Osteoblast (primary cell): ENCODE measurements around the gene PLAAT5. TPM values are rescaled to one million over a fixed set of nuclear protein-coding genes. Genes with fewer than 3 reads are reported as not detected.

ENCODE experiments used
- DNase-seq: peaks from one replicate; pipeline ENCODE4 v3.0.0; 2011; ENCODE audit warnings: low spot score, mixed read lengths; ENCODE audit not compliant: insufficient read length; ENCODE audit errors: missing footprints
- H2AFZ ChIP-seq: 2 replicates; pipeline ENCODE4 v1.6.0; 2011; ENCODE audit warnings: mild to moderate bottlenecking, low read length
- H3K27ac ChIP-seq: 2 replicates; pipeline ENCODE4 v1.5.1; 2011; ENCODE audit warnings: mild to moderate bottlenecking, low read depth, low read length, moderate library complexity
- H3K27me3 ChIP-seq: 2 replicates; pipeline ENCODE4 v1.6.0; 2012; ENCODE audit warnings: mild to moderate bottlenecking, control low read depth, inconsistent platforms, low read length, moderate library complexity; ENCODE audit not compliant: insufficient read depth
- H3K36me3 ChIP-seq: 2 replicates; pipeline ENCODE4 v1.5.1; 2011; ENCODE audit warnings: mild to moderate bottlenecking, low read length, control low read depth, moderate library complexity; ENCODE audit not compliant: insufficient read depth
- H3K4me1 ChIP-seq: 2 replicates; pipeline ENCODE4 v1.5.1; 2011; ENCODE audit warnings: mild to moderate bottlenecking, low read length, control low read depth, moderate library complexity; ENCODE audit not compliant: insufficient read depth
- H3K4me2 ChIP-seq: 2 replicates; pipeline ENCODE4 v1.6.0; 2011; ENCODE audit warnings: mild to moderate bottlenecking, low read length; ENCODE audit not compliant: insufficient read depth
- H3K4me3 ChIP-seq: fragments of 200-600 bp; sonication (generic); 3 replicates; pipeline ENCODE4 v1.5.1; 2012; ENCODE audit warnings: mild to moderate bottlenecking, low read length, inconsistent platforms; ENCODE audit not compliant: insufficient read depth
- H3K79me2 ChIP-seq: 2 replicates; pipeline ENCODE4 v1.6.0; 2012; ENCODE audit warnings: mild to moderate bottlenecking, low read length, control low read depth, inconsistent platforms; ENCODE audit not compliant: insufficient read depth
- H3K9me3 ChIP-seq: 2 replicates; pipeline ENCODE4 v1.5.1; 2011; ENCODE audit warnings: low read depth, low read length, control low read depth
- H4K20me1 ChIP-seq: 2 replicates; pipeline ENCODE4 v1.6.0; 2012; ENCODE audit warnings: mild to moderate bottlenecking, low read length, control low read depth; ENCODE audit not compliant: insufficient read depth
- CTCF ChIP-seq: IDR thresholded peaks from 2 replicates; pipeline ENCODE4 v1.5.1; 2011; ENCODE audit warnings: mild to moderate bottlenecking, low read depth, low read length, moderate library complexity; ENCODE audit errors: extremely low read depth
- total RNA-seq: library from RNA; depleted of rRNA; stranded (reverse); fragments of >200 nt; gene quantifications from 2 replicates; pipeline ENCODE4 v1.2.3, GENCODE V29; 2012

The PLAAT5 gene
- total RNA-seq, 1 donor, result not detected

GRCh38 chr11:63507511-63507910 lies 16.5 kb upstream of the PLAAT5 start:
- Histone ChIP-seq H3K36me3 (no peaks in the 10 kb centered on the region), H3K9me3 (no peaks in the 10 kb centered on the region), H3K4me2 (no peak overlapping the region), H3K79me2 (no peaks in the 10 kb centered on the region), H4K20me1 (no peaks in the 10 kb centered on the region), H3K4me1 (peaks cover 12% of the 10 kb centered on the region), H3K27ac (no peak overlapping the region), H3K27me3 (peaks cover 6% of the 10 kb centered on the region), H3K4me3 (no peak overlapping the region), H2AFZ (no peak overlapping the region)
- no peak for DNase-seq
- no peak for TF ChIP-seq CTCF

- H3K36me3 ChIP-seq, result no peaks in the 10 kb centered on the region
- H3K4me3 ChIP-seq, result no peak overlapping the region
- no peaks in the 10 kb centered on the region for H3K79me2 ChIP-seq
- H3K27me3 ChIP-seq, result peaks cover 6% of the 10 kb centered on the region
- H2AFZ ChIP-seq, result no peak overlapping the region
- no peak for TF ChIP-seq CTCF
- H3K4me1 ChIP-seq, result peaks cover 12% of the 10 kb centered on the region
- no peak overlapping the region for H3K27ac ChIP-seq
- no peak for DNase-seq
- H3K9me3 ChIP-seq, result no peaks in the 10 kb centered on the region
- no peaks in the 10 kb centered on the region for H4K20me1 ChIP-seq
- H3K4me2 ChIP-seq, result no peak overlapping the region
These were observed 15.9 kb upstream of the PLAAT5 start for GRCh38 chr11:63506876-63507275.

- no peaks in the 10 kb centered on the region for H3K9me3 ChIP-seq
These were observed 15.0 kb upstream of the PLAAT5 start, which contains the start of gene LGALS12 for GRCh38 chr11:63505857-63506528. Gene LGALS12, plus strand, starts transcription at chr11:63506084. Its CDS starts 375 bp downstream, at chr11:63506459.

More at GRCh38 chr11:63505857-63506528, 15.0 kb upstream of the PLAAT5 start, which contains the start of gene LGALS12:
- Histone ChIP-seq H3K36me3 (no peaks in the 10 kb centered on the region), H2AFZ (peak within 1 kb of the TSS; percentile 47), H3K4me1 (peaks cover 7% of the 10 kb centered on the region), H3K4me3 (no peak within 1 kb of the TSS), H3K27me3 (peaks cover 6% of the 10 kb centered on the region), H3K4me2 (no peak within 1 kb of the TSS), H4K20me1 (no peaks in the 10 kb centered on the region), H3K27ac (no peak within 1 kb of the TSS), H3K79me2 (no peaks in the 10 kb centered on the region)
- DNase-seq, result no peak
- TF ChIP-seq CTCF, result no peak
